Mesenchymal stem cell (in vitro differentiated cells and primary cell): ENCODE measurements around the gene MKLN1.

Experiments
- DNase-seq: peaks from one replicate; pipeline ENCODE4 v3.0.0-alpha.2; 2013
- H2AFZ ChIP-seq: one replicate; pipeline ENCODE4 v1.6.1; 2013; ENCODE audit warnings: low read depth, mild to moderate bottlenecking, control low read depth, inconsistent platforms, low read length, moderate library complexity
- H2AK5ac ChIP-seq: 2 replicates; pipeline ENCODE4 v1.6.1; 2013; ENCODE audit warnings: low read length, moderate library complexity, mild to moderate bottlenecking, inconsistent platforms; ENCODE audit not compliant: severe bottlenecking
- H2BK120ac ChIP-seq: one replicate; pipeline ENCODE4 v1.6.1; 2013; ENCODE audit warnings: low read depth, mild to moderate bottlenecking, inconsistent platforms, low read length, moderate library complexity
- H2BK12ac ChIP-seq, 2 experiments: one replicate each; pipeline ENCODE4 v1.6.1; 2013; ENCODE audit warnings: inconsistent platforms in 2 of 2, low read length in 2 of 2, mild to moderate bottlenecking in 2 of 2, moderate library complexity in 2 of 2, control low read depth in 1 of 2
- H2BK15ac ChIP-seq: one replicate; pipeline ENCODE4 v1.6.1; 2013; ENCODE audit warnings: mild to moderate bottlenecking, low read depth, inconsistent platforms; ENCODE audit not compliant: poor library complexity, severe bottlenecking
- H2BK5ac ChIP-seq: 2 replicates; pipeline ENCODE4 v1.6.1; 2013; ENCODE audit warnings: low read depth, mild to moderate bottlenecking, low read length, control low read depth, inconsistent platforms; ENCODE audit not compliant: poor library complexity, severe bottlenecking
- H3K14ac ChIP-seq, 2 experiments: one replicate each; pipeline ENCODE4 v1.6.1; 2013; ENCODE audit warnings: inconsistent platforms in 2 of 2, low read length in 2 of 2, control low read depth in 1 of 2, mild to moderate bottlenecking in 1 of 2, moderate library complexity in 1 of 2
- H3K18ac ChIP-seq, 2 experiments: one replicate each; pipeline ENCODE4 v1.6.1; 2013; ENCODE audit warnings: inconsistent platforms in 2 of 2, low read length in 2 of 2, control low read depth in 1 of 2, low read depth in 1 of 2, mild to moderate bottlenecking in 1 of 2
- H3K23ac ChIP-seq, 2 experiments: one replicate each; pipeline ENCODE4 v1.6.1; 2013; ENCODE audit warnings: inconsistent platforms in 2 of 2, low read length in 2 of 2, mild to moderate bottlenecking in 2 of 2, moderate library complexity in 2 of 2, control low read depth in 1 of 2
- H3K27ac ChIP-seq: 2 replicates; pipeline ENCODE4 v1.5.1; 2013; ENCODE audit warnings: mild to moderate bottlenecking, moderate library complexity, low read length, control low read depth, inconsistent platforms; ENCODE audit not compliant: poor library complexity, severe bottlenecking
- H3K27me3 ChIP-seq, 2 experiments: 2 replicates each; pipeline versions ENCODE4 v1.6.1 to v1.7.0; 2013; ENCODE audit warnings: low read length in 2 of 2, mild to moderate bottlenecking in 2 of 2, moderate library complexity in 2 of 2, control low read depth in 1 of 2, inconsistent platforms in 1 of 2; ENCODE audit not compliant: control insufficient read depth in 1 of 2, insufficient read depth in 1 of 2
- H3K36me3 ChIP-seq, 2 experiments: 2 replicates each; pipeline versions ENCODE4 v1.6.1 to v1.7.0; 2013; ENCODE audit warnings: low read length in 2 of 2, control low read depth in 1 of 2, inconsistent platforms in 1 of 2, low read depth in 1 of 2, mild to moderate bottlenecking in 1 of 2; ENCODE audit not compliant: insufficient read depth in 2 of 2, control insufficient read depth in 1 of 2
- H3K4ac ChIP-seq, 2 experiments: one replicate each; pipeline ENCODE4 v1.6.1; 2013; ENCODE audit warnings: inconsistent platforms in 2 of 2, low read length in 2 of 2, mild to moderate bottlenecking in 2 of 2, moderate library complexity in 2 of 2, control low read depth in 1 of 2, low read depth in 1 of 2
- H3K4me1 ChIP-seq: 2 replicates; pipeline ENCODE4 v1.6.1; 2013; ENCODE audit warnings: low read depth, low read length, control low read depth; ENCODE audit not compliant: control insufficient read depth, insufficient read depth
- H3K4me2 ChIP-seq: 2 replicates; pipeline ENCODE4 v1.6.1; 2013; ENCODE audit warnings: low read length, mild to moderate bottlenecking, inconsistent platforms; ENCODE audit not compliant: poor library complexity, severe bottlenecking
- H3K4me3 ChIP-seq, 2 experiments: 2 replicates each; pipeline versions ENCODE4 v1.5.1 to v1.7.0; 2013; ENCODE audit warnings: low read length in 2 of 2, mild to moderate bottlenecking in 2 of 2, control low read depth in 1 of 2, low read depth in 1 of 2; ENCODE audit not compliant: insufficient read depth in 1 of 2
- H3K79me1 ChIP-seq: replicated peaks from 2 replicates; pipeline ENCODE4 v1.6.1; 2013; ENCODE audit warnings: mild to moderate bottlenecking, control low read depth, low read length, inconsistent platforms; ENCODE audit not compliant: poor library complexity, severe bottlenecking
- H3K9ac ChIP-seq: 2 replicates; pipeline ENCODE4 v1.7.0; 2013; ENCODE audit warnings: mild to moderate bottlenecking, low read length, moderate library complexity
- H3K9me3 ChIP-seq: 2 replicates; pipeline ENCODE4 v1.7.0; 2013; ENCODE audit warnings: mild to moderate bottlenecking, low read length; ENCODE audit not compliant: control insufficient read depth
- H4K8ac ChIP-seq: one replicate; pipeline ENCODE4 v1.6.1; 2013; ENCODE audit warnings: inconsistent platforms, mild to moderate bottlenecking, low read length, moderate library complexity
- H4K91ac ChIP-seq: one replicate; pipeline ENCODE4 v1.6.1; 2013; ENCODE audit warnings: mild to moderate bottlenecking, low read length, inconsistent platforms
- WGBS: methylation state at CpG from one replicate; pipeline ENCODE4 v1.1.7; 2013; ENCODE audit warnings: mixed read lengths; 5-methylcytosine and 5-hydroxymethylcytosine counted together

MKLN1 gene

DNA sequence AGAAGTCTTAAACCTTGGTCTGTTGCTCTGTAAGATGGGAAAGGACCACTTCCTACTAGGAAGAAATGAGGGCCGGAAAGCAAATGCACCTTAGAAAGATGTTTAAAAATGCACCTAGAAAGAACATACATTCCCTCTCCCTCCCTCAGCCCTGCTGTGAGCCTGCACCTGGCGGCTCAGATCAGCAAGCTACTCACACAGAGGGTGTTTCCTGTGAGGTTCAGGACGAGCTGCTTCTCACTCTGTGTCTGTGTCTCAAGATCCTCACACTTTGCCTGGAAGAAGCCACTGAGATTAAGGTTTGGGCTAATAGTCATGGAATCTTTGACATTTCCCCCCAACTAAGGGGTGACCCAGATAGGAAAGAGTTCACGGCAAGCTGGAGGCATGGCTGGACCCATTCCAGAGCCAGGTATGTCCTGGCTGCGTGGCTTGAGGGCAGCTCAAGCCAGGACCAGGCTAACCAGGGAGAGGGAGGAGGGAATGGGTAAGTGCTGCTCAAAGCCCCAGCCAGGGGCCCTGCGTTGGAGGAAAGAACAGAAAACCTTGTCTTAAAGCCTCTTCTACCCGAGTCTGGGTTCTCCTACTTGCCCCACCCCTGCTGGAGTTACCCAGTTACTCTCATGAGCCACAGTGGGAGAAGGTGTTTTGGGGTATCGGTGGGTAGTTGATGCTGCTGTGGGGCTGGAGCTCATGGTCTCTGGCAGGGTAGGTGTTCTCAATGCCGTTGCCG is 181.2 kb downstream of the MKLN1 start:
- Histone ChIP-seq H4K91ac (no peak overlapping the region), H3K9me3 (no peaks in the 10 kb centered on the region), H2AK5ac (no peak overlapping the region), H3K36me3 (peaks cover 0 to 17% of the 10 kb centered on the region in 2 experiments), H3K23ac (no peak overlapping the region), H2BK5ac (no peak overlapping the region), H3K4me2 (no peak overlapping the region), H3K79me1 (no peaks in the 10 kb centered on the region), H3K4ac (no peak overlapping the region), H2BK12ac (no peak overlapping the region), H3K9ac (no peak overlapping the region), H2BK120ac (no peak overlapping the region), H3K27me3 (no peaks in the 10 kb centered on the region), H4K8ac (no peak overlapping the region), H2AFZ (no peak overlapping the region), H3K14ac (no peak overlapping the region), H3K18ac (no peak overlapping the region), H3K4me3 (no peak overlapping the region), H2BK15ac (no peak overlapping the region), H3K27ac (no peak overlapping the region), H3K4me1 (peaks cover 9% of the 10 kb centered on the region)
- no peak for DNase-seq
- WGBS: 92% methylated on average over 8 of the region's 10 CpGs

DNA sequence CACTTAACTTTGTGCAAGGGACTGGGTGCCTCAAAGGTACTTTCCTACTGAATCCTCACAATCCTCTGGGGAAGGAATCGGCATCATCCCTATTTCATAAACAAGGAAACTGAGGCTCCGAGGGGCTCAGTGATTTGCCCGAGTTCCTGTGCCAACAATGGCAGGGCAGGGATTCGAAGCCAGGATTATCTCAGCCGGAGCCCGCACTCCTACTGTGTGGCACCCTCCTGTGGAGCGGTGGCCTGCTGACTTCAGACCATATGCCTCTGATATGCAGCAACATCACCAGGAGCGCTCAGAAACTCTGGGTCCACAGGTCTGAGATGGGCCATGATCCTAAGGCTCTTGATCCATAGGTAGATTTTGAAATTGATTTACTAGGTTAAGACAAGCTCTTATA is 182.1 kb downstream of the MKLN1 start:
- Histone ChIP-seq H3K9ac (no peak overlapping the region), H3K4me2 (no peak overlapping the region), H3K36me3 (peaks cover 0 to 17% of the 10 kb centered on the region in 2 experiments), H3K4ac (no peak overlapping the region), H3K4me3 (no peak overlapping the region), H4K91ac (no peak overlapping the region), H2BK12ac (no peak overlapping the region), H3K18ac (no peak overlapping the region), H2BK120ac (no peak overlapping the region), H3K9me3 (no peaks in the 10 kb centered on the region), H3K14ac (no peak overlapping the region), H3K27me3 (no peaks in the 10 kb centered on the region), H3K23ac (no peak overlapping the region), H4K8ac (no peak overlapping the region), H3K4me1 (peaks cover 9% of the 10 kb centered on the region), H2AK5ac (no peak overlapping the region), H3K27ac (no peak overlapping the region), H3K79me1 (no peaks in the 10 kb centered on the region), H2AFZ (no peak overlapping the region), H2BK5ac (no peak overlapping the region), H2BK15ac (no peak overlapping the region)
- no peak for DNase-seq
- WGBS: 96% methylated on average over 8 of the region's 8 CpGs

DNA sequence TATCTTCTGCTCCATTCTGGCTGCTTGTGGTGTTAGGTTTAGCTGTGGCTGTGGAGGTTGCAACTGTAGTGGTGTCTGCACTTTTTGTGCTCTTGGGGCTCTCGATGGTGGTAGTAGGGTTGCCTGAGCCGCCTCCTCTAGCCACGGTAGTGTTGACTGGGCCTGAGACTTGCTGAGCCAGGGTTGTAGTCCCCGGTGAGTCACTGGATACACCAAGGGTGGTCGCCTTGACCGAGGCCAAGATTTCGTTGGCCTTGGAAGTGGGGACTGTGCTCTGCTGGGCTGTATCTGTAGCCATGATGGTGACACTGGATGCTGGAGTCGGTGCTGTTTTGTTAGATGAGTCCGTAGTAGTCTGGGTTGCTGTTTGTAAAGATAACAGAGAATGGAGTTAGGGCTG is 183.4 kb downstream of the MKLN1 start:
- Histone ChIP-seq H2BK120ac (no peak overlapping the region), H3K4me3 (no peak overlapping the region), H2BK12ac (no peak overlapping the region), H3K27ac (no peak overlapping the region), H3K4ac (no peak overlapping the region), H3K36me3 (peaks cover 0 to 13% of the 10 kb centered on the region in 2 experiments), H3K9me3 (no peaks in the 10 kb centered on the region), H4K8ac (no peak overlapping the region), H2BK15ac (no peak overlapping the region), H3K4me2 (no peak overlapping the region), H3K14ac (no peak overlapping the region), H2AK5ac (no peak overlapping the region), H3K4me1 (peaks cover 9% of the 10 kb centered on the region), H3K18ac (no peak overlapping the region), H3K23ac (no peak overlapping the region), H3K27me3 (no peaks in the 10 kb centered on the region), H3K9ac (no peak overlapping the region), H4K91ac (no peak overlapping the region), H2AFZ (no peak overlapping the region), H2BK5ac (no peak overlapping the region), H3K79me1 (no peaks in the 10 kb centered on the region)
- 87% methylated on average over 9 of the region's 9 CpGs for WGBS
- no peak for DNase-seq

DNA sequence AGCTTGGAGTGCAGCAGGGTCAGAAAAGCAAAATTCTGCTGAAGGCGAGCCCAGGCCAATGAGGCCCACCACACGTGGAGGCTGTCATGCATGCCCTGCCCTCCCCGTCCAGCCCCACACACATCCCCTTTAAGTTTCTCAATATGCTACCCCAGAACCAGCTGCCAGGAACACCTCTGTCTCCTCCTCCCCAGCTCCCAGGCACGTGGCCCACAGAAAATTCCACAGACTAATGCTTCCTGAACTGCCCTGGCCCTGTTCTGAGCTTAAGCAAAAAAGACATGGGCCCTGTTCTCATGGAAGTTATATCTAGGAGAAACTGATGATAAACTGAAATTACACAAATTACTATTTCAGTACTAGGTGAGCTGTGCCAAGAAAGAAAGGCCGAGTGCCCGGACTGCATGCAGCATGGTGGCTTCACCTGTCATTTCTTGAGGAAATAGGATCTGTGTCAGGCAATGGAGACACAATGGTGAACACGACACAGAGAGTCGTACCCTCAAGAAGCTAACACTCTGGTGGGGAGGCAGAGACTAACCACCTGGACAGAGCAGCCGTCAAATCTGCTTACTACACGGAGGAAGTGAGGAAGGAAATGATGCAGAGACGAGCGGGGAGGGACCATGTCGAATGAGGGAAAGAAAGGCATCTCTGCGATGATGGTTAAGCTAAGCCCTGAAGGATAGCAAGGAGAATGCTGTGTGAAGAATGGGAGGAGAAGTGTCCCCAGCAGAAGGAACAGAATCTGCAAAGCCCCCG is 184.3 kb downstream of the MKLN1 start:
- H3K4me2 ChIP-seq: no peak overlapping the region
- no peak overlapping the region for H2BK15ac ChIP-seq
- no peak overlapping the region for H3K9ac ChIP-seq
- DNase-seq: no peak
- H4K91ac ChIP-seq: no peak overlapping the region
- 90% methylated on average over 15 of the region's 15 CpGs for WGBS
- no peak overlapping the region for H3K23ac ChIP-seq
- H3K4ac ChIP-seq: no peak overlapping the region
- no peak overlapping the region for H2AK5ac ChIP-seq
- H3K4me3 ChIP-seq: no peak overlapping the region
- H3K9me3 ChIP-seq: no peaks in the 10 kb centered on the region
- H3K36me3 ChIP-seq: peaks cover 0 to 13% of the 10 kb centered on the region in 2 experiments
- H2BK5ac ChIP-seq: no peak overlapping the region
- no peak overlapping the region for H3K18ac ChIP-seq
- H2AFZ ChIP-seq: no peak overlapping the region
- no peaks in the 10 kb centered on the region for H3K79me1 ChIP-seq
- H3K14ac ChIP-seq: no peak overlapping the region
- peaks cover 9% of the 10 kb centered on the region for H3K4me1 ChIP-seq
- H2BK12ac ChIP-seq: no peak overlapping the region
- no peaks in the 10 kb centered on the region for H3K27me3 ChIP-seq
- no peak overlapping the region for H3K27ac ChIP-seq
- H4K8ac ChIP-seq: no peak overlapping the region
- no peak overlapping the region for H2BK120ac ChIP-seq
